SK-N-SH treated with all-trans-retinoic acid at 6 μM for 48 hours (cell line): ENCODE results near the gene IL17C.

Source experiments
- ISL1 ChIP-seq: fragments of 250-450 bp; sonication (Bioruptor Pico); IDR thresholded peaks from 2 replicates; pipeline ENCODE4 v2.1.2; 2022; ENCODE audit warnings: mild to moderate bottlenecking, moderate library complexity
- PATZ1 ChIP-seq: fragments of 250-450 bp; sonication (Bioruptor Pico); IDR thresholded peaks from 2 replicates; pipeline ENCODE4 v1.8.0; 2020; ENCODE audit warnings: mild to moderate bottlenecking, moderate library complexity, borderline replicate concordance

- TF ChIP-seq ISL1 (CRISPR knock-in tag) = no peak
- TF ChIP-seq PATZ1 (CRISPR knock-in tag) = no peak
Measured at GRCh38 chr16:88613911-88614817, 24.2 kb upstream of the IL17C start.
